Fibroblast of lung (primary cell): ENCODE results near the gene CENPX. TPM values are rescaled to one million over a fixed set of nuclear protein-coding genes. Genes with fewer than 3 reads are reported as not detected.

Experiments
- DNase-seq, 2 donors: peaks; one replicate each; pipeline versions ENCODE4 v3.0.0 to v3.0.0-alpha.2; 2010; ENCODE audit warnings: low read depth in 2 of 2
- H2AFZ ChIP-seq: 2 replicates; pipeline ENCODE4 v1.5.1; 2012; ENCODE audit warnings: low read length, control low read depth, inconsistent platforms
- H3K27ac ChIP-seq: 2 replicates; pipeline ENCODE4 v1.5.1; 2011; ENCODE audit warnings: low read length, control low read depth; ENCODE audit not compliant: insufficient read depth
- H3K27me3 ChIP-seq: 2 replicates; pipeline ENCODE4 v1.5.1; 2011; ENCODE audit warnings: mild to moderate bottlenecking, low read length; ENCODE audit not compliant: control insufficient read depth, insufficient read depth
- H3K36me3 ChIP-seq: 2 replicates; pipeline ENCODE4 v1.5.1; 2011; ENCODE audit warnings: low read length; ENCODE audit not compliant: control insufficient read depth, insufficient read depth
- H3K4me1 ChIP-seq: 2 replicates; pipeline ENCODE4 v1.5.1; 2011; ENCODE audit warnings: low read length; ENCODE audit not compliant: control insufficient read depth, insufficient read depth; ENCODE audit errors: extremely low read depth
- H3K4me2 ChIP-seq: 2 replicates; pipeline ENCODE4 v1.5.1; 2011; ENCODE audit warnings: low read length, control low read depth; ENCODE audit not compliant: insufficient read depth; ENCODE audit errors: extremely low read depth
- H3K4me3 ChIP-seq, 4 experiments: fragments of 200-600 bp in 1 of 4; sonication (generic) in 1 of 4; replicated peaks in 1 of 4; 2 replicates each; pipeline ENCODE4 v1.5.1; 2011 to 2016; ENCODE audit warnings: low read length in 4 of 4, low read depth in 3 of 4, mild to moderate bottlenecking in 3 of 4, control low read depth in 2 of 4, inconsistent platforms in 1 of 4, mixed read lengths in 1 of 4; ENCODE audit not compliant: insufficient read depth in 1 of 4; ENCODE audit errors: control extremely low read depth in 1 of 4
- H3K79me2 ChIP-seq: 2 replicates; pipeline ENCODE4 v1.5.1; 2012; ENCODE audit warnings: mild to moderate bottlenecking, low read length, inconsistent platforms; ENCODE audit not compliant: control insufficient read depth, insufficient read depth
- H3K9ac ChIP-seq: 2 replicates; pipeline ENCODE4 v1.5.1; 2011; ENCODE audit warnings: mild to moderate bottlenecking, low read length, control low read depth; ENCODE audit not compliant: insufficient read depth
- H3K9me3 ChIP-seq: 2 replicates; pipeline ENCODE4 v1.5.1; 2012; ENCODE audit warnings: low read depth, low read length; ENCODE audit not compliant: control insufficient read depth, insufficient read depth
- H4K20me1 ChIP-seq: 2 replicates; pipeline ENCODE4 v1.5.1; 2011; ENCODE audit warnings: low read length; ENCODE audit not compliant: control insufficient read depth, insufficient read depth; ENCODE audit errors: extremely low read depth
- EZH2 ChIP-seq: IDR thresholded peaks from 2 replicates; pipeline ENCODE4 v1.5.1; 2012; ENCODE audit warnings: low read length, control low read depth, mild to moderate bottlenecking; ENCODE audit errors: missing control alignments
- polyA plus RNA-seq, 2 donors: library from polyadenylated mRNA; depleted of rRNA in 1 of 2; stranded (reverse) in 1 of 2; unstranded in 1 of 2; fragments of >200 nt; gene quantifications; 2 replicates each; pipeline ENCODE4 v1.2.1, GENCODE V29; 2011 to 2012; ENCODE audit warnings: missing spikeins in 1 of 2
- total RNA-seq: library from RNA; depleted of rRNA; stranded (reverse); fragments of >200 nt; gene quantifications from 2 replicates; pipeline ENCODE4 v1.2.1, GENCODE V29; 2014
- TF ChIP-seq, protein P1 (sequence below), 2 donors: IDR thresholded peaks in 1 of 2; conservative IDR thresholded peaks in 1 of 2; 1 replicate in 1 of 2; 2 replicates in 1 of 2; pipeline ENCODE4 v1.5.1; 2011 to 2012; ENCODE audit warnings: low read length in 2 of 2, control low read depth in 1 of 2, inconsistent platforms in 1 of 2, low read depth in 1 of 2, mild to moderate bottlenecking in 1 of 2

Gene CENPX
- total and polyA plus RNA-seq, 2 donors (not counting 1 experiment from before 2014, with no cell fraction given): 29.2 to 30.4 TPM

DNA sequence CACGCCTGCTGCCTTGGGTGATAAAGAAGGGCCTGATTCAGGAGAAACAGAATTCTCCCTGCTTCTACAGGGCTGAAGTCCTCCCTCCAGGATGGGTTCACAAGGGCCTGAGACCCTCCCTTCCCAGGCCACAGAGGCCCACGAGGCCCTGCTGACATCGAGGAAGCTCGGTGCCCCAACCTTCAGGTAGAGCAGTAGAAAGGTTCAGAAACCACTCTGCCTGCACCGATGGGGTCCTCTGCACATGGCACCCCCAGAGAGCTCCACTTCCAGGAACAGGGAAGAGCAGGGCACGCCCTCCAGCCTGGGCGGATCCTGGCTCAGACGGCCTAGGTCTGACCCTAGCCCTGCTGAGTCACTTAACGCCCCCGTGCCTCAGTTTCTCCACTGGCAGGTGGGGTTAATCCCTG is 773 bp downstream of the CENPX start:
- Histone ChIP-seq H4K20me1 (no peaks in the 10 kb centered on the region), H2AFZ (no peak overlapping the region), H3K4me1 (peaks cover 13% of the 10 kb centered on the region), H3K79me2 (peaks cover 7% of the 10 kb centered on the region), H3K9me3 (no peaks in the 10 kb centered on the region), H3K9ac (peak overlapping the region; percentile 74), H3K27ac (peak overlapping the region; percentile 68), H3K4me3 (peak overlapping the region; percentile 62 to 94 (median 74)), H3K4me2 (peak overlapping the region; percentile 89), H3K36me3 (peaks cover 4% of the 10 kb centered on the region), H3K27me3 (no peaks in the 10 kb centered on the region)
- DNase-seq: no peak
- TF ChIP-seq EZH2: no peak
- TF ChIP-seq, protein P1, sequence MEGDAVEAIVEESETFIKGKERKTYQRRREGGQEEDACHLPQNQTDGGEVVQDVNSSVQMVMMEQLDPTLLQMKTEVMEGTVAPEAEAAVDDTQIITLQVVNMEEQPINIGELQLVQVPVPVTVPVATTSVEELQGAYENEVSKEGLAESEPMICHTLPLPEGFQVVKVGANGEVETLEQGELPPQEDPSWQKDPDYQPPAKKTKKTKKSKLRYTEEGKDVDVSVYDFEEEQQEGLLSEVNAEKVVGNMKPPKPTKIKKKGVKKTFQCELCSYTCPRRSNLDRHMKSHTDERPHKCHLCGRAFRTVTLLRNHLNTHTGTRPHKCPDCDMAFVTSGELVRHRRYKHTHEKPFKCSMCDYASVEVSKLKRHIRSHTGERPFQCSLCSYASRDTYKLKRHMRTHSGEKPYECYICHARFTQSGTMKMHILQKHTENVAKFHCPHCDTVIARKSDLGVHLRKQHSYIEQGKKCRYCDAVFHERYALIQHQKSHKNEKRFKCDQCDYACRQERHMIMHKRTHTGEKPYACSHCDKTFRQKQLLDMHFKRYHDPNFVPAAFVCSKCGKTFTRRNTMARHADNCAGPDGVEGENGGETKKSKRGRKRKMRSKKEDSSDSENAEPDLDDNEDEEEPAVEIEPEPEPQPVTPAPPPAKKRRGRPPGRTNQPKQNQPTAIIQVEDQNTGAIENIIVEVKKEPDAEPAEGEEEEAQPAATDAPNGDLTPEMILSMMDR (conservative IDR thresholded peaks at IDR 0.05 in 1 of 2, IDR thresholded peaks at IDR 0.05 in 1 of 2; ENCODE audit: low read depth in 1 of 2, low read length in 2 of 2): no peak

DNA sequence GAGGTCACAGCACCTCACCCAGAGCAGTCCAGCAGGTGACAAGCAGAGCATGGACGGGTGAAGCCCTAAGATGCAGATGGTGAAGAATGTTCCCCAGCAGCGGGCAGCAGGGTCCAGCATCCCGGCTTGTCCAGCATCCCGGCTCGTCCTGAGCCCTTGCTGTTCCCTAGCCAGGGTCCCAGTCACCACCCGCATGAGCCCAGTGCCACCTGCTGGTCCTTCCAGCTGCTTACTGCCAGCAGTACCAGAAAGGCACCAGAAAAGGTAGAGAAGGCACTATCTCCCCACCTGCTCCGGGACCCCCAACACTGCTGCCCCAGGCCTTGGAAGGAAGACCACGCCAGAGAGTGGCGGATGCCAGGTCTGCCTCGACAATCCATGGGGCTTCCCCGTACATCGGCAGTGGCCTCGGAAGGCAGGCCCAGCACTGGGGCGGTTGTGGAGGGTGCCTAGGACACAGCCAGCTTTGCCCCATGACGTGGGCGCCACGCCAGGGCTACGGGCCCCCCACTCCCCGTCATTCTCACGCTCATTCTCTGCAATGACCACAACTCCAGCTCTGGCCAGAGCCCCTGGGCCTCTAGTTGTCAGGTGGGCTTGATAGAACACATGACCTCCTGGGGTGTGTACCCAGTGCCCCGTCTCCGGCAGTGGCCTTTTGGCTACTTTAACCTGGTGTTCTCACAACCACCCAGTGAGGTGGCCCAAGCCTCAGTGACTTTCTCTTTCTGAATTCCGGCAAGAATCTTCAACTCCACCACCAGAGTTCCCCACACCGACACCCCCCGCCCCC is 1.4 kb downstream of the CENPX start:
- DNase-seq: peak; percentile 63 to 84
- H2AFZ ChIP-seq: no peak overlapping the region
- peak overlapping the region; percentile 62 to 94 (median 74) for H3K4me3 ChIP-seq
- TF ChIP-seq, protein P1 (conservative IDR thresholded peaks at IDR 0.05 in 1 of 2, IDR thresholded peaks at IDR 0.05 in 1 of 2; ENCODE audit: low read depth in 1 of 2, low read length in 2 of 2): peak; percentile 70 to 89
- no peak for TF ChIP-seq EZH2
- no peaks in the 10 kb centered on the region for H3K9me3 ChIP-seq
- peaks cover 13% of the 10 kb centered on the region for H3K4me1 ChIP-seq
- peaks cover 7% of the 10 kb centered on the region for H3K79me2 ChIP-seq
- H3K27ac ChIP-seq: peak overlapping the region; percentile 68
- peak overlapping the region; percentile 21 for H3K9ac ChIP-seq
- no peaks in the 10 kb centered on the region for H4K20me1 ChIP-seq
- no peaks in the 10 kb centered on the region for H3K27me3 ChIP-seq
- peaks cover 4% of the 10 kb centered on the region for H3K36me3 ChIP-seq
- H3K4me2 ChIP-seq: peak overlapping the region; percentile 89

DNA sequence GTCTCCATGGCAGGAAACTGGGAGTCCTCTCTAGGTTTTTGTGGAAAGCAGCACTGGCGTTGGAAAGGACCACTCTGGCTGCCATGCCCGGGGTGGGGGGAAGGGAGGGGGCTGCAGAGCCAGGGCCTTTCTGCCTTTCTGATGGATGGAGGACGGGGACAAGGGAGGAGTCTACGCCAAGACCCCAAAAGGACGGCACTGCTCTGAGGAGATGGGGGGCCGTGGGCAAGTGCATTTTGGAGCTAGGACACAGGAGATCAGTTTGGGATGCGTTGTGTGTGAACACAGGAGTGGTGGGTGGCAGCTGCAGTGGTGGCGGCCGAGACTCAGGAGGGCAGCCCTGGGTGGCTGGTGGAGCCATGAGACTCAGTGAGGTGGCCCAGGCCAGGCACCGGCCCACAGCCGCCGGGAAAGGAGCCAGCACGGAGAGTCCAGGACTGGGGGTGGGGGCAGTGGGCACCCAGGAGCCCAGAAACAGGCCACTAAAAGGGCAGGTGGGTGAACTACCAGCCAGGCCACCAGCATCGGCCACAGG is 2.0 kb downstream of the CENPX start:
- TF ChIP-seq EZH2: no peak
- TF ChIP-seq, protein P1 (conservative IDR thresholded peaks at IDR 0.05 in 1 of 2, IDR thresholded peaks at IDR 0.05 in 1 of 2; ENCODE audit: low read depth in 1 of 2, low read length in 2 of 2): no peak
- Histone ChIP-seq H4K20me1 (no peaks in the 10 kb centered on the region), H3K9ac (no peak overlapping the region), H3K4me2 (peak overlapping the region; percentile 25), H3K27ac (no peak overlapping the region), H3K79me2 (peaks cover 7% of the 10 kb centered on the region), H3K36me3 (peaks cover 4% of the 10 kb centered on the region), H3K27me3 (no peaks in the 10 kb centered on the region), H2AFZ (no peak overlapping the region), H3K4me3 (no peak overlapping the region), H3K9me3 (no peaks in the 10 kb centered on the region), H3K4me1 (peaks cover 13% of the 10 kb centered on the region)
- DNase-seq: no peak
